Memory B cell (primary cell): ENCODE measurements around the gene IGSF21.

Experiments
- ATAC-seq: fragments of 150-1000 bp; cut with Tn5 transposase; 2 replicates; pipeline ENCODE4 v1.10.0; 2021; ENCODE audit warnings: low read depth, mild to moderate bottlenecking, moderate library complexity
- DNase-seq, 2 donors: peaks; one replicate each; pipeline ENCODE4 v3.0.0; 2022; ENCODE audit warnings: low spot score in 2 of 2
- H3K27ac Mint-ChIP-seq: one replicate; pipeline ENCODE4 v1.8.0; 2022; ENCODE audit warnings: mild to moderate bottlenecking, moderate library complexity, mixed read lengths
- H3K27me3 Mint-ChIP-seq: one replicate; pipeline ENCODE4 v1.8.0; 2022; ENCODE audit warnings: mixed read lengths
- H3K36me3 Mint-ChIP-seq: one replicate; pipeline ENCODE4 v1.8.0; 2022; ENCODE audit warnings: mild to moderate bottlenecking, mixed read lengths
- H3K4me1 Mint-ChIP-seq: one replicate; pipeline ENCODE4 v1.8.0; 2022; ENCODE audit warnings: mixed read lengths
- H3K4me3 Mint-ChIP-seq: one replicate; pipeline ENCODE4 v1.8.0; 2022; ENCODE audit warnings: mild to moderate bottlenecking, moderate library complexity, mixed read lengths
- H3K9me3 Mint-ChIP-seq: one replicate; pipeline ENCODE4 v1.8.0; 2022; ENCODE audit warnings: mixed read lengths

Gene IGSF21

DNA sequence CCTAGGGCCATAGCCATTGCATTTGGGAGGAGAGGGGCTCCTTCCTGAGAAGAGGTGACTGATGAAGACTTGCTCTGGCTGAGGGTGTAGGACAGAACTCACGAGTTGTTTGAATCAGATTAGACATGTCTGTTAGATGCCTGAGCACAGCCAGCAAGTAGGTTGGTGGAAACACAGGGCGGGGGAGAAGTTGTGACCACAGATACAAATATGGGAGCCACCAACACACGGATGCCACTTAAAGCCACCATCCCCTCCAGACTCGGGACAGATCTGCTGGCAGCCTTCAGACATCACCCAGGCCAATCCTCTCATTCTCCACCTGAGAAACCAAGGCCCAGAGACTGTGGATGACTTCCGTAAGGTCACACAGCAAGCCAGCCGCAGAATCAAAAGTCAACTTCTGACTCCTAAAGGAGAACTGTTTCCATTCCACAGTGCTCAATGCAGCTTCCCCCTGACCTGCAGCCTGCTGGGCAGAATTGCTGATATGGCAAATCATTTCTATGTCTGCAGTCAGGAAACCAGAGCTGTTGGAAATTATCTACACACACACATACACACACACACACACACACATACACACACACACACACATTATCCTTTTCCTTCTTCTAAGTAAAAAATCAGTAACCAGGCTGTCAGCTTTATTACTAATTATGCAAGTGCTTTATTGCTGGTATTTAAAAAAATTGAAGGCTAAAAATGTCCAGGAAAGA lies 196.7 kb downstream of the IGSF21 start:
- Mint-ChIP-seq H3K4me3 (no peak overlapping the region), H3K27ac (no peak overlapping the region), H3K27me3 (peaks cover 6% of the 10 kb centered on the region), H3K36me3 (no peaks in the 10 kb centered on the region), H3K4me1 (no peaks in the 10 kb centered on the region), H3K9me3 (no peaks in the 10 kb centered on the region)
- DNase-seq (no peak), ATAC-seq (no peak)

DNA sequence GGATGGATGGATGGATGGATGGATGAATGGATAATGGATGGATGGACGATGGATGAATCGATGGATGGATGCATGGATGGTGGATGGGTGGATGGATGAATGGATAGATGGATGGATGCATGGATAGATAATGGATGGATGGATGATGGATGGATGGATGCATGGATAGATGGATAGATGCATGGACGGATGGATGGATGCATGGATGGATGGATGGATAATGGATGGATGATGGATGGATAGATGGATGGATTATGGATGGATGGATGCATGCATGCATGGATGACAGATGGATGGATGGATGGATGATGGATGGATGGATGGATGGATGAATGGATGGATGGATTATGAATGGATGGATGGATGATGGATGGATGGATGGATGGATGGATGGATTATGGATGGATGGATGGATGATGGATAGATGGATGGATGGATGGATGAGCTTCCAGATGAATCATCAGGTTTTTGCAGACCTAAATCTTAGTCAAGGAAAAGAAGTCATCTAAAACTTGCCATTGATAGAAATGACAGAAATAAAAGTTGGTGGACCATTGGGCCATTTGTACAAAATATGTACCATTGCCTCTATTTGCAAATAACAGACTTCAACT lies 197.7 kb downstream of the IGSF21 start:
- ATAC-seq (no peak), DNase-seq (no peak)
- Mint-ChIP-seq H3K27me3 (peaks cover 6% of the 10 kb centered on the region), H3K9me3 (no peaks in the 10 kb centered on the region), H3K4me3 (no peak overlapping the region), H3K4me1 (no peaks in the 10 kb centered on the region), H3K27ac (no peak overlapping the region), H3K36me3 (no peaks in the 10 kb centered on the region)

DNA sequence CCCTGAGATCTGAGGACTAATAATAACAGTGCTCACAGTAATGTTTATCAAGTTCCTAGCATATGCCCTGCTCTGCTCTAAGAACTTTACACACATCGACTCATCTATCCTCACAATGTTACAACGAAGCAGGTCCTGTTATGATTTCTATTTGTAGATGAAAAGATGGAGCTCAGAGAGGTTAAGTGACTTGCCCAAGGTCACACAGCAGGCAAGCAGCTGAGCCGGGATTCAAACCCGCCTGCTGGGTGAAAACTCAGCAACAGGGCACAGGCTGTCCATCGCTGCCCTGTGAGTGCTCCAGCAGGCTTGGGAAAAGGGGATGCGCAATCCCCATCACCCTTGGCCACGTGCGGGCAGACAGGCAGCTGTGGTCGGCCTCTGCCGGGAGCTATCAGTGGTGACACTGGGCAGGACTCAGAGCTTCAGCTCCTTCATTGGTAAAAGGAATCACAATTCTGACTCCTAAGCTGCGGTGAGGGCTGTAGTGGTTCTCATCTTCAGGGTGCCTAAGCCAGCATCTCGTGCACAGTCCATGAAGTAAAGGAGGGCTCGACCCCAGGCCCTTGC lies 199.8 kb downstream of the IGSF21 start:
- no peak for ATAC-seq
- H3K4me1 Mint-ChIP-seq: no peaks in the 10 kb centered on the region
- H3K27me3 Mint-ChIP-seq: peaks cover 6% of the 10 kb centered on the region
- DNase-seq: no peak
- H3K27ac Mint-ChIP-seq: no peak overlapping the region
- no peak overlapping the region for H3K4me3 Mint-ChIP-seq
- H3K36me3 Mint-ChIP-seq: no peaks in the 10 kb centered on the region
- peaks cover 5% of the 10 kb centered on the region for H3K9me3 Mint-ChIP-seq

DNA sequence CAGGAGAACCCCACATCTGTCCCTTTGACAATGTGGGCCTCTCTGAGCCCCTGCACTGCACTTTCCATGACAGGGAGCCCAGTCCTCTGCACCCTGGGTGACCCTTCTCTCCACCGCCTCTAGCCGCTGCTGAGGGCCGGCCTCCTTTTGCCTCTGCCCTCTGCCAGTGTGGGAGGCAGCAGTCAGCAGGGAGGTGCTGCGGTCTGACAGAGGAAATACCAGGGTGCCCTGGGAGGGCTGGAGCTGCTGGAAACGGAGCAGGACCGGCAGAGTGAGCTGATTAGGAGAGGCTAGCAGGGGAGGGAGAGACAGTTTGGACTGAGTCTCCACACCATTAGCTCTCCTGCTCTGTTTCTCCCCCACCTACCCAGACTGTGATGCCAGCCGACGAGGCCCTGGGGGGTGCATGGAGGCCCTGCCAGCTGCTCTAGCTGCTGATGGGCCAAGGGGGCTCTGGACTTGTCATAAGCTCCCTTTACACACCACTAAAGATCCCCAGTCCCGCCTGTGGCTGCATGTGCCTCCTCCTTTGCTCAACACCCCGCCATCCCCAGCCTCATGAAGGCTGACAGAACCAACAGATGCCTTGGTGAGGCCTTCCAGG lies 202.1 kb downstream of the IGSF21 start:
- Mint-ChIP-seq H3K27me3 (peaks cover 5% of the 10 kb centered on the region), H3K27ac (no peak overlapping the region), H3K4me3 (no peak overlapping the region), H3K4me1 (no peaks in the 10 kb centered on the region), H3K9me3 (peaks cover 5% of the 10 kb centered on the region), H3K36me3 (no peaks in the 10 kb centered on the region)
- no peak for ATAC-seq
- DNase-seq: no peak

DNA sequence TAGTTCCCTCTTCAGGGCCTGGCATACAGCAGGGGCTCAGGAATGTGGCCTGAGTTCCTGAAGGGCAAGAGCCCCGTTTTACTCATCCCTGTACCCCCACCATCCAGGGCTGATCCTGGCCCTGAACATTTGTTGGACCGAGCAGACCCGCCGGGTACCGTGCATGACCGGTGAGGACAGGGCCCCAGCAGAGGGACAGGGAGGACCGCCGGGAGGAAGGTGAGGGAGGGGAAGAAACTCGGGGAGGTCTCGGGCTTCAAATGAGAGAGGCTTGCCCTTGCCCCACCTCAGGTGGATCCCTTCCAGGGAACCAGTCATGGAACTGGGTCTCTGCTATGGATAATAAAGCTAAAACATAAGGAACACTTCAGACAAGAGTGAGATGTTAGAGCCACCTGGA lies 205.4 kb downstream of the IGSF21 start:
- peaks cover 9% of the 10 kb centered on the region for H3K27me3 Mint-ChIP-seq
- no peak overlapping the region for H3K27ac Mint-ChIP-seq
- ATAC-seq: no peak
- peaks cover 7% of the 10 kb centered on the region for H3K9me3 Mint-ChIP-seq
- no peaks in the 10 kb centered on the region for H3K4me1 Mint-ChIP-seq
- H3K36me3 Mint-ChIP-seq: no peaks in the 10 kb centered on the region
- DNase-seq: no peak
- no peak overlapping the region for H3K4me3 Mint-ChIP-seq

DNA sequence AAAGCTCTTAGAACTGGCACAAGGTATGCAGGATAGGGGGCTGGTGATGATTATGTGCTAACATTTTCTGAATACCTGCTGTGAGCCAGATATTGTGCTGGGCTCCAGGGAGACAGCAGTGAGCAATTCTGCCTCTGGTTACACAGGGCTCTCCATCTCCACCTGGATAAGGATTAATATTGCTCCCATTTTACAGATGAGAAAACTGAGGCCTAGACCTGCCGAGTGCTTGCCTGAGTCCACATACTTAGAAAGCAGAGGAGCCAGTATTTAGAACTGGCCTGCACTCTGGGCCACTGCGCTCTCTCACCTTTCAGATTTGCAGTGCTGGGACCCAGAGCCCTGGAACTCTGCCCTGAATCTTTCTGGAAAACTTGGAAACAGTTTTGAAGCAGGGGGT lies 205.9 kb downstream of the IGSF21 start:
- Mint-ChIP-seq H3K27me3 (peaks cover 7% of the 10 kb centered on the region), H3K27ac (no peak overlapping the region), H3K36me3 (no peaks in the 10 kb centered on the region), H3K9me3 (peaks cover 8% of the 10 kb centered on the region), H3K4me3 (no peak overlapping the region), H3K4me1 (no peaks in the 10 kb centered on the region)
- DNase-seq (no peak), ATAC-seq (no peak)

DNA sequence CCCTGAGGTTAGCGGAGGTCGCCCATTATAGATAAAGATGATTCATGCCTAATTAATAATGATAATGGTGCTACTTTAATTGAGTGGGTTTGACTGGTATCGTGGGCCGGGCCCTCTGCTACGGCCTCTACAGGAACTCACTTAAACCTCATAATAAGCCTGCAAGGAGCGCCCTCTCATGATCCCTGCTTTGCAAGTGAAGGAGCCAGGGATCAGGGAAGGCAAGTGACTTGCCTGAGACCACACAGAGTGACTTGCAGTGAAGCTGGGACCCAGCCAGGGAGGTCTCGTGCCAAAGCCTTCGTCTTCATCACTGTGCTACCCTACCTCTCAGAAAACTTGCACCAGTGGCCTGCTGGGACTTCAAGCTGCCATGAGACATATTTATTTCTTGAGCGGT lies 206.8 kb downstream of the IGSF21 start:
- ATAC-seq (no peak), DNase-seq (no peak)
- no peak overlapping the region for H3K4me3 Mint-ChIP-seq
- H3K27ac Mint-ChIP-seq: no peak overlapping the region
- H3K36me3 Mint-ChIP-seq: no peaks in the 10 kb centered on the region
- H3K4me1 Mint-ChIP-seq: no peaks in the 10 kb centered on the region
- H3K27me3 Mint-ChIP-seq: peaks cover 7% of the 10 kb centered on the region
- peaks cover 12% of the 10 kb centered on the region for H3K9me3 Mint-ChIP-seq

DNA sequence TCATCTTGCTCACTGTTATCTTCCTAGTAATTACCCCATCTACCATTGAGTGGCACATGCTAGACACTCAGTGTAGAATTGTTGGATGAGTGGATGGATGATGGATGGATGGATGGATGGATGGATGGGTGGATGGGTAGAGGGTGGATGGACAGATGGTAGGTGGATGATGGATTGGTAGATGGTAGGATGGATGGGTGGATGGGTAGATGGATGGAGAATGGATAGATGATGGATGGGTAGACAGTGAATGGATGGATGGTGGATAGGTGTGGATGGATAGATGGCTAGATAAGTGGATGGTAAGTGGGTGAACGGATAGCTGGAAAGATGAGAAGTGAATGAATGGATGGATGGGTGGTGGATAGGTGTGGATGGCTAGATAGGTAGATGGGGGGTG lies 207.9 kb downstream of the IGSF21 start:
- no peaks in the 10 kb centered on the region for H3K4me1 Mint-ChIP-seq
- no peaks in the 10 kb centered on the region for H3K36me3 Mint-ChIP-seq
- ATAC-seq (no peak), DNase-seq (no peak)
- no peak overlapping the region for H3K4me3 Mint-ChIP-seq
- H3K9me3 Mint-ChIP-seq: peaks cover 12% of the 10 kb centered on the region
- H3K27ac Mint-ChIP-seq: no peak overlapping the region
- H3K27me3 Mint-ChIP-seq: peaks cover 7% of the 10 kb centered on the region

DNA sequence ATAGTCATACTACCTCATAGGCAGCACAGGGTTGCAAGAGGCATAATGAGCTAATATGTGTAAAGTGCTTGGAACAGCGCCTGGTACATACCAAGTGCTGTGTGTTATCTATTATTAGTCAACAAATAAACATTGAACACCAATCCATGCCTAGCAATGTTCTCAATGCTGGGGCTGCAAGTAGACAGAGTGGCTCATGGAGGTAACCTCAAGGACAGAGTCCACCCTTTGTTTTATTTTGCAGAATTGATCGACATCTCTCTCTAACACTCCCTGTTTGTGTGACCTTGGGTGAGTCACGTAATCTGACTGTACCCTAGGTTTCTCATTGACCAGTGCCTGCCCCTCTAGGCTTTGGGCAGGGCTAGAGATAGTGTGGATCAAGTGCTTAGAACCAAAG lies 209.2 kb downstream of the IGSF21 start:
- H3K4me3 Mint-ChIP-seq: no peak overlapping the region
- H3K27ac Mint-ChIP-seq: no peak overlapping the region
- ATAC-seq (no peak), DNase-seq (no peak)
- H3K27me3 Mint-ChIP-seq: peaks cover 6% of the 10 kb centered on the region
- H3K9me3 Mint-ChIP-seq: peaks cover 9% of the 10 kb centered on the region
- no peaks in the 10 kb centered on the region for H3K36me3 Mint-ChIP-seq
- H3K4me1 Mint-ChIP-seq: no peaks in the 10 kb centered on the region

DNA sequence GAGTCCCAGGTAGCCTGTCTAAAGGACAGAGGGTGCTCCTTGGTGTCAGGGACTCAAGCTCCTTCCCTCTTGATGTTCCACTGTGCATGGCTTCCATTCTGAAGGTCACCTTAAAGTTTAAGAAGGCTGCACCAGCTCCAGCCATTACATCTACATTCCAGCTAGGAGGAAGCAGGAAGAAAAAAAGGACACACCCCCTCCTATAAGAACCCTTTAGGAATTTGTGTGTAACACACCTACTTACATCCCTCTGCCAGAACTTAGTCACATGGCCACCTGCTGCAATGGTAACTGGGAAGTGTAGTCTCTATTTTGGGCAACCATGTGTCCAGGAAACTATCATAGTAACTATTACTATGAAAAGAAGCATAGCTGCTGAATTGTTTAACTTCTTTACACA lies 211.5 kb downstream of the IGSF21 start:
- no peaks in the 10 kb centered on the region for H3K36me3 Mint-ChIP-seq
- no peaks in the 10 kb centered on the region for H3K4me1 Mint-ChIP-seq
- no peak for ATAC-seq
- peaks cover 7% of the 10 kb centered on the region for H3K9me3 Mint-ChIP-seq
- H3K27ac Mint-ChIP-seq: no peak overlapping the region
- no peak overlapping the region for H3K4me3 Mint-ChIP-seq
- no peak for DNase-seq
- H3K27me3 Mint-ChIP-seq: peaks cover 11% of the 10 kb centered on the region

DNA sequence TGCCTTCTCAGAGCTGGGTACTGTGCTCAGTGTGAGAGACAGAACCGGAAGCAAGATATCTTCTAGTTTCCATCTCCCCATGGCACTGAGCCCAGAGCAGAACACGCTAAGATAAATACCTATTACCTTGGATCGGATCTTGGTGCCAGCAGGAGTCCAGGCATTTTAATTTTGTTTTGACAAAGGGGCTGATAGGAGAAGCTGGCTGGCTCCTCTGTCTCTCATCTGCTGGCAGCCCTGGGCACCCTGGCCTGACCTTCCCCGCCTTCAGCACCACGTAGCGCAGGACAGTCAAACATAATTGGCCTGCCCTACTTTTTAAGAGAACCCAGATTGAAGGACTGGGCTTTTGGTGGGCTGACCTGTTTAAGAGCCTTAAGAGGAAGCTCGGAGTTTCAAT lies 212.5 kb downstream of the IGSF21 start:
- Mint-ChIP-seq H3K9me3 (peaks cover 7% of the 10 kb centered on the region), H3K4me1 (no peaks in the 10 kb centered on the region), H3K27ac (no peak overlapping the region), H3K4me3 (no peak overlapping the region), H3K27me3 (peaks cover 16% of the 10 kb centered on the region), H3K36me3 (no peaks in the 10 kb centered on the region)
- no peak for DNase-seq
- ATAC-seq: no peak

DNA sequence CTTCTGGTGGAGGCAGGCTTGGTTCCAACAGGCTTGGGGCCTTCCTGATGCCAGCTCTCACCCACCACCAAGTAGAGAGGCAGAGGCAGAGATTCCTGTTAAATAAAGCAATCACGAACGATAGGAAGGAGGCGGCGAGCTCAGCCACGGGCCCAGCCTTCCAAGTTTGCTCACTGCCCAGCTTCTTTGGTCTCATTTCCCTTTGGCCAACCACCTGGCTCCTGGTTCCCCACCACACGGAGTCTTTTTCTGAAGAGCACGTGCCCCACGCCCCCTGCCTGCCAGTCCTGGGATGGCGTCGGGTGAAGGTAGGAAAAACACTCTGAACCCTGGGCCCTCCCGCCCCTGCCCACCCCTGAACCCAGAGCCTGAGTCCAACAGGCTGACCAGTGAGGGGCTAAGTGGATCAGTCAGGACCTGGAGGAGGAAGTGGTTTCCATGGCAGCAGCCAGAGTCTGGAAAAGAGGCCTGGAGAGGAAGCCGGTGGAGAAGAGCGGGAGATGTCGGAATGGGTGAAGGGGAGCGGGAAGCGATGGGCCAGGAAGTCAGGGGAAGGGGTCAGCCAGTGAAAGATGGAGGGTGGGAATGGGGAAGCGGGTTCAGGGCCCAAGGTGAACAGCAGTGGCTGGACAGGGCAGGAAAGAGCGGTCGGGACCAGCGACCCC lies 214.9 kb downstream of the IGSF21 start:
- H3K27me3 Mint-ChIP-seq: peaks cover 12% of the 10 kb centered on the region
- ATAC-seq: no peak
- H3K4me1 Mint-ChIP-seq: no peaks in the 10 kb centered on the region
- no peak overlapping the region for H3K4me3 Mint-ChIP-seq
- H3K36me3 Mint-ChIP-seq: no peaks in the 10 kb centered on the region
- peaks cover 5% of the 10 kb centered on the region for H3K9me3 Mint-ChIP-seq
- DNase-seq: no peak
- no peak overlapping the region for H3K27ac Mint-ChIP-seq

DNA sequence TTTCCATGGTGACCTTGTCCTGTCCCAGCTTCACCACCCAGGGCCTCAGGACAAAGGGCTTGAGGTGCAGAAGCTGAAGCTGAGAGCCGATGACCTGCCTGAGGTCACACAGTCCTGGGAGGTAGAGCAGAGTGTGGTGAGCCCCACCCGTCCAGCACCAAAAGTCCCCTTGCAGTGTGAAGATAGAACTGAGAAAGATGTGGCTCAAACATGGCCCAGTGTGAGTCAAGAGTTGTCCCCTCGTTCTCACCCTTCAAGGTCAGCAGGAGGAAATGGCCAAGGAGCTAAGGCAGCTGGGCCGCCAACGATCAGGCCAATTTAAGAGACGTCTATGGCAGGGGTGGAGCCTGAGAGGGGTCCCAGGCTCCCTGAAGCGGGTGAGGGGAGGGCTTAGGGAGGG lies 215.7 kb downstream of the IGSF21 start:
- Mint-ChIP-seq H3K4me3 (no peak overlapping the region), H3K27me3 (peaks cover 12% of the 10 kb centered on the region), H3K4me1 (no peaks in the 10 kb centered on the region), H3K9me3 (peaks cover 5% of the 10 kb centered on the region), H3K36me3 (no peaks in the 10 kb centered on the region), H3K27ac (no peak overlapping the region)
- no peak for DNase-seq
- no peak for ATAC-seq

DNA sequence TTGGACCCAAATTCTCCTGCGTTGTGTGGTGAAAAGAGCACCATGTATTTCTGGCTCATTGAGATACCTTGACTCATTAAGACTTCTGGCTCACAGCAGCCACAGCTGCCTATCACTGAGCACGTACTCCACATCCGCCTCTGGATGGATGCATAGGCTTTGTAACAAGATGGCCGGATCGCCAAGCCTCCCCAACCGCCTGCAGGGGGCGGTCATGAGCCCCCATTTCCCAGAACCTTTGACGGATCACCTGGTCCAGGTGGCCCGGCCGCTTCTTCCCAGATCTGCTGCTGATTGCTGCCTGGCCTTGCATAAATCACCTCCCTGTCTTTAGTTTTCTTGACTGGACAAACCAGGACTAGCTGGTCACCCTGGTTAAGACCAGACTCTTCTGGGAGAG lies 216.6 kb downstream of the IGSF21 start:
- DNase-seq (no peak), ATAC-seq (no peak)
- Mint-ChIP-seq H3K27ac (no peak overlapping the region), H3K4me3 (no peak overlapping the region), H3K36me3 (no peaks in the 10 kb centered on the region), H3K4me1 (no peaks in the 10 kb centered on the region), H3K9me3 (no peaks in the 10 kb centered on the region), H3K27me3 (peaks cover 12% of the 10 kb centered on the region)
